Endometrial microvascular endothelial cells (primary cell): Measurements from ENCODE around the gene NCOA6. TPM values are rescaled to one million over a fixed set of nuclear protein-coding genes. Genes with fewer than 3 reads are reported as not detected.
"Not testable (repeated sequence)": the region's sequence is repeated elsewhere in the genome, so short reads cannot be mapped to it uniquely, and the experiment has no call there.

ENCODE experiments used
- in situ Hi-C: cut with HindIII; loops from 2 replicates; pipeline ENCODE4 v1.10.0; 2017; ENCODE audit warnings: low sequenced_read_pairs, low pct_unique_long_range_greater_than_20kb; ENCODE audit errors: inconsistent ontology term
- total RNA-seq: library from RNA; depleted of rRNA; stranded (reverse); fragments of >200 nt; gene quantifications from one replicate; pipeline ENCODE4 v1.2.3, GENCODE V29; 2015; ENCODE audit errors: inconsistent ontology term

NCOA6 gene
- total RNA-seq, 1 donor from 2014 or later = 12.4 TPM

DNA sequence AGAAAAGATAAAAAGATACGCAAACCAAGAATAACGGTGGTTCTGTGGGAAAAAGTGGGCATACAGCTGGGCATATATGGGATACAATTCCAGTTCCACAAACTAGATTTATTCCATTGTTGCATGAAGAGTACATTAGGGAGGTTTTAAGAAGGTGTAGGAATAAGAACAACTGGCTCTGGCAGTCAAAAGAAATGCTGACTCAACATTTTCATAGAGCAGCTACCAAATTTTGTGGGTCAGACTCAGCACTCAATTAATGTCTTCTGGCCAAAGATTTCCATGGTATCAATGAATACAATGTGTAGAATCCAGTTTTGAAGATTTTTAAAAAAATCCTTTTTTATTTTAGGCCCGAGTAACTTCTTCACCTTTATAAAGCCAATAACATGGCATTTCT is 81.1 kb downstream of the NCOA6 start:
- in situ Hi-C loops = no loop called here

DNA sequence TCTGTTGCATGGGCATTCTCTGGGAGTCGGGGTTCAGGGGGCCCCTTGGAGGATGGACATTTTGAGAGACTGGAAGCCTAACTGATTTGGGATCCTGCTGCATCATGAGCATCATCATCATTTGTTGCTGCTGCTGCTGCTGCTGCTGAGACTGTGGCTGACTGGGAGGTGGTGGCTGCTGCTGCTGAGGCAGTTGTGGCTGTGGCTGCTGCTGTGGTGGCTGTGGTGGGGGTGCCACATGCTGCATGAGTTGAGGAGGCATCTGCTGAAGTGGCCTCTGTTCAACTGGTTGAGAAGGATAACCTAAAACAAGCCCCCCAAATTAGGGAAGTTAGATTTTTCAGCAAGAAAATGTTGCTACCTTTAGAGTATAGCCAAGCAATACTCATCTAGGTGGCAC is 82.4 kb downstream of the NCOA6 start:
- in situ Hi-C loops = no loop called here

DNA sequence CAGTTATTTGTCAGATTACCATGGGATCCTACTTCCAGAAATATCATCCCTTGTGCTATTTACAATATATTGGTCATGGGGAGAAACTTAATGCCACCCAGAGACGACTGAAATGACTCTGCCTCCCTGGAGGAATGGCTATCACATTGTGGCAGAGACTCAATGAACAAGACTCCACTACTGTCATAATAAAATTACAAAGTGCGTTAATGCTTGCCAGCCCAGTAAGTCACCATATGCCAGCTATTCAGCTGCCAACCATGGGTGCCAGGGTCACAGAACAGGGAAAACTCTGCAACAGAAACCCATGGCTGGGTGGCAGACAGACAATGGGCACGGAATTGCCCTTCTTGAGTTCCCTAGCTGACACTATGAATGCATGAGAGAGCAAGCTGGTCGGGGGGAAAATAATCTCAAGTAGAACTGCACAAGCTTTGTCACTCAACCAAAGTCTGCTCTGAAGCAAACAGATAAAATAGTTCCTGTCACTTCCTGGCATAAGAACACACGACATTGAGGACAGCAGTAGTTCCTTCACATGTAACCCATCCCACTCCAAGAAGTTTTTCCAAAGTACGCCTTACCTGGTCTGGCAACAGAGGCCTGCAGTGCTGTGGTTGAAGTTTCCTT is 89.2 kb downstream of the NCOA6 start:
- in situ Hi-C loops = no loop called here

DNA sequence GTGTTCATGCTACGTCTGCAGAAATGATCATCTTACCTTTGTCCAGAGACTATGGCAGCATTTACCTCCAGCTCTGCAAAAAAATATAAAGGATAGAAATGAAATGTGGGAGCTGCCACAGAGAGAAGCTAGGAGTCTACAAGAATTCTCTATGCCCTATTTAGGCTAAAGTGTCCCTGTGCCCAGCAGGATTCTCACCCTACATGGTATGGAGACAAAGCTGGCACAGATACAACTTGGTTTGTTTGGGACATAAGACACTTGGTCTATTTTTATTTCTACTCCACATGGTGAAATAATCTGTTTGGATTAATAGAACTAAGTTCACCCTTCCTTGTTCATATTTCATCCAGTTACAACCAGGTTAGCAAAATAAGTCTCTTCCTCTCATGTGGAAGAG is 92.9 kb downstream of the NCOA6 start:
- in situ Hi-C loops = no loop called here

DNA sequence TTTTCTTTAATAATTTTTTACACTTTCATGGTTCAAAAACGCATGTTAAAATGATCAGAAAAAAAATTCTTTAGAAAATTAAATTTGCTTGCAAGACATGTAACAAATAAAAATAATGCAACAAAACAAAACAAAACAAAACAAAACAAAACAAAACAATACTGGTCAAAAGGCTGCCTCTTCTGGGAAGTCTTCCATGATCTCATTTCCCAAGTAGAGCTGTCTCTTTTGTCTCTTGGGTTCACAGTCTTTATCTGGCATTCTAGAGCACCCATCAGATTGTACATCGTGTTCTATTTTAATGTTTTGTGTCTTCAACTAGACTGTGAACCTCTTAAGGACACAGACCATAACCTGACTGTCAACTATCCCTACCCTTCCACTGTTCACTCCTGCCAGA is 96.0 kb downstream of the NCOA6 start:
- in situ Hi-C loops = no loop called here

DNA sequence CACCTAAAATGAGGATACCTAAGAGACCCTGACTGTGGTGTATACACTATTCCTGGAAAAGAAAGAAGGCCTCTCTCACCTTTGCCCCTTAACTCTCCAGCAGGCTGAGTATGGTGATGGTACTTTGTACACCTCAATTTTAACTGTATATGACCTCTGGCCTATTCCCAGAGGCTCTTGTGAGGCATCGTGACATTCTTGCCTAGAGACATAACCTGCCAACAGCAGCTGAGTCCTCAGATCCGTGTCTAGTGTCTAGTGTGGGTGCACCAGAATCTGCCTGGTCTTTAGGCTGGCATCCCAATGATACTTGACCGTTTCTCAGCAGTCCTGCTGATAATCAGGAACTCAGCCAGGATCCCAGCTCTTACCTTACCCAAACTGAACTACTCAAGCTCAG is 101.3 kb downstream of the NCOA6 start:
- in situ Hi-C loops = no loop called here

DNA sequence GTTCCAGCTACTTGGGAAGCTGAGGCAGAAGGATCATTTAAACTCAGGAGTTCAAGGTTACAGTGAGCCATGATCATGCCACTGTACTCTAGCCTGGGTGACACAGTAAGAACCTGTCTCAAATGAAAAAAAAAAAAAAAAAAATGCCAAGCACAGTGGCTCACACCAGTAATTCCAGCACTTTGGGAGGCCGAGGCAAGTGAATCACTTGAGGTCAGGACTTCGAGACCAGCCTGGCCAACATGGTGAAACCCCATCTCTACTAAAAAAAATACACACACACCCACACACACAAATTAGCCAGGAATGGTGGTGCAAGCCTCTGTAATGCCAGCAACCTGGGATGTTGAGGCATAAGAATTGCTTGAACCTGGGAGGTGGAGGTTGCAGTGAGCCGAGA is 102.9 kb downstream of the NCOA6 start:
- in situ Hi-C loops = not testable (repeated sequence)

DNA sequence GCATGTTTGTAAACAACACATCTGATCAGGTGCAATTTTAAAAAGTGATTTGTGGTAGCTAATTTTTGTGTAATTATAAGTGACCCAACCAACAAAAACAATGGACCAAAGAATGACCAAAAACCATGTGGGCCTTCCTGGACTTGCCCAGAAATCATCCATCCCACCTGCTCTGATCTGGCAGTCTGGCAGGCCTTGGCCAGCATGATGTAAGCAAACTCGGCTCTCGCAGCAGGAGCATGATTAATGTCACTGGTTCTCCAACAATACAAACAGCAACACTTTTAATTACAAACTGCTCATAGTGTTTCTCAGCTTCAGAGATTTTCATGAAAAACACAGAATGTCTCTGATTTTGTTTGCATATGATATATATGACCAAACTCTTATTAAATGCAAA is 105.2 kb downstream of the NCOA6 start:
- in situ Hi-C loops = no loop called here

DNA sequence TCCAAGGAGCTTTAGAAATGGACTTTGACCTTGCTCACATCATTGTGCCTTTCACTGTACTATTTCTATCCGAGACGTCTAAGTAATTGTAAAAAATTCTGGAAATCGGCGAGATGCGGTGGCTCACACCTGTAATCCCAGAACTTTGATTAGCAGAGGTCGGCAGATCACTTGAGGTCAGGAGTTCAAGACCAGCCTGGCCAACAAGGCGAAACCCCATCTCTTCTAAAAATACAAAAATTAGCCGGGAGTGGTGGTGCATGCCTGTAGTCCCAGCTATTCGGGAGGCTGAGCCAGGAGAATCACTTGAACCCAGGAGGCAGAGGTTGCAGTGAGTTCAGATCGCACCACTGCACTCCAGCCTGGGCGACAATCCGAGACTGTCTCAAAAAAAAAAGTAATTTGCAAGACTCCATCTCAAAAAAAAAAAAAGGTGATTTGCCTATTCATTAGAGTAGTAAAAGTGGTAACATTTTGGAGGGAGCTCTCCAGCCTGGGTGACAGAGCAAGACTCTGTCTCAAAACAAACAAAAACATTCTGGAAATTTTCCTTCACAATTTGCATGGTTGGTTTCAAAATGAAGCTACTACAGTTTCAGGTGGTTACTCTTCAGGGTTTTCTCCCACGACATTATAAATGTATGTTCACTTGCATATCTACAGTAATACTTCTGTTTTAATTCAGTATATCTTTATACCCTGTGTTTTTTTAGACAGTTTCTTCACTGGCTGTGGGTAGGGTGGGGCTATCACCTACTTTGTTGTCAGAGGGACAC is 106.0 kb downstream of the NCOA6 start:
- in situ Hi-C loops = not testable (repeated sequence)

DNA sequence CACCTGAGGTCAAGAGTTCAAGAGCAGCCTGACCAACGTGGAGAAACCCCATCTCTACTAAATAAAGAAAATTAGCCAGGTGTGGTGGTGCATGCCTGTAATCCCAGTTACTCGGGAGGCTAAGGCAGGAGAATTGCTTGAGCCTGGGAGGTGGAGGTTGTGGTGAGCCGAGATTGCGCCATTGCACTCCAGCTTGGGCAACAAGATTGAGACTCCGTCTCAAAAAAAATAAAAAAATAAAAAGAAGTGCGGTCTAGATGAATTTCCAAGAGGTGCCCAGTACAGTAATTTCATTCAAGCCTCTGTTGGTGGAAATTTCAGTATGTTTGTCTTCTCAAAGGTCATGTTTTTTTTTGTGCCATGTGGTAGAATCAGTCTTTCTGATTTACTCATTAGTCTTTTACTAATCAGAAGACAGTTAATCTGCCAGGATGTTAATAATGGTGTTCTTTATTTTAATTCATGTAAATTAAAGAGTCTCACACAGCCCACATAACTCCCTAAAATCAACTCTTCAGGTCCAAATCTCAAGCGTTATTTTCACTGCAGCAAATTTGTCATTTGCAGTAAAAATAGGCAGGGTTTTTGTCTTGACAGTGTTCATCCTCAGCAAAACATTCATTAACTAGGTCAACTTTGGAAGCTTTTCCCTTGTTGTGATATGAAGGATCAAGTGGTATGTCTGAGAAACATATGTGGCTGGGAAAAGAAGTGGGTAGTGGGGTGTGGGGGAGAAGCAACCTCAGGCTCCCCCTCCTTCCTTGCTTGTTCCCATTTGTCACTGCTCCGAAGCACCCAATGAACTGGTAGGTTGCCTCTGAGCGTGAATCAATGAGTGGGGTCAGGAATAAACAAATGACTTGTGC is 108.0 kb downstream of the NCOA6 start:
- in situ Hi-C loops = no loop called here

DNA sequence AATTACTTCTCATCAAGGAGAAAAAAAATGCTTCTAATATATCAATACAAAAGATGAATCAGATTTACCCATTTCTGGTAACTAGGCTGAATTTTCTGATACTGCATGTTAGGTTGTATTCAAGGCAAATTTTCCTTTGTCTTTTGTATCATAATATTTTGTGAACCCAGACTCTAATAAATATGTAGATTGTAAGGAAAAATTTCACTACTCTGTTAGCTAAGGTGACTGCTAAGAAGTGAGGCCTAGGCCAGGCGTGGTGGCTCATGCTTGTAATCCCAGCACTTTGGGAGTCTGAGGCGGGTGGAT is 108.6 kb downstream of the NCOA6 start:
- in situ Hi-C loops = no loop called here

DNA sequence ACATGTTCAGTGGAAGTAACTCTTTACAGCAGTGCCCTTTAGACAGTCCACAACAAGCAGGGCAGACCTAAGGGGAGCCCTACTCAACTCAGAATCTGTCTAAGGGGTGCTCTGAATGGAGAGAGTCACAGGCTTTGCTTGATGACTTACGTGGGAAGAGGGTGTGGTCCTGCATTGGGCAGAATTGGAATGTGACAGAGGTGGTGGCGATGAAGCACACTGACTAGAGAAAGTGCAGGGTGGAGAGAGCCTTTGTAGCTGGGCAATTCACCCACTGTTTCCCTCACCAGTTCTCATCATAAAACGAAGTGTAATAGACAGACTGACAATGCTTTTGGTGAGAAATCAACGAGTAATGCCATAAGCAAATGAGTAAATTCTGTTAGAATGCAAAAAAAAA is 110.1 kb downstream of the NCOA6 start:
- in situ Hi-C loops = no loop called here

DNA sequence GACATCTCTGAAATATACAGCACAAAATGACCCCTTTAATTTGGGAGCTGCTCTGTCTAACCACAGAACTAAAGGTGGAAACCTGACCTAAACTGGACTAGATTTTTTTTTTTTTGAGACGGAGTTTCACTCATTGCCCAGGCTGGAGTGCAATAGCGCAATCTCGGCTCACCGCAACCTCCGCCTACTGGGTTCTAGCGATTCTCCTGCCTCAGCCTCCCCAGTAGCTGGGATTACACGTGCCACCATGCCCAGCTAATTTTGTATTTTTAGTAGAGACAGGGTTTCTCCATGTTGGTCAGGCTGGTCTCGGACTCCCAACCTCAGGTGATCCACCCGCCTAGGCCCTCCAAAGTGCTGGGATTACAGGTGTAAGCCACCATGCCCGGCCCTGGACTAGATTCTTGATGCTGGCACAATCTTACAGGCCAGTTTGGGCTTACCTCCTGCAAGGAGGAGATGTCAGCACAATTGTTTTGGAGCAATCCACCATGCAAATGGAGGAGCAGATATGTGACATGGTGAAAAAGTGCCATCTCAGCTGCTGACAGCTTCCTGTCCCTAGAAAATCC is 111.4 kb downstream of the NCOA6 start:
- in situ Hi-C loops = loop anchor here (5.0 kb wide), 1 partner anchor 177 kb away; no protein-coding TSS in a partner anchor

DNA sequence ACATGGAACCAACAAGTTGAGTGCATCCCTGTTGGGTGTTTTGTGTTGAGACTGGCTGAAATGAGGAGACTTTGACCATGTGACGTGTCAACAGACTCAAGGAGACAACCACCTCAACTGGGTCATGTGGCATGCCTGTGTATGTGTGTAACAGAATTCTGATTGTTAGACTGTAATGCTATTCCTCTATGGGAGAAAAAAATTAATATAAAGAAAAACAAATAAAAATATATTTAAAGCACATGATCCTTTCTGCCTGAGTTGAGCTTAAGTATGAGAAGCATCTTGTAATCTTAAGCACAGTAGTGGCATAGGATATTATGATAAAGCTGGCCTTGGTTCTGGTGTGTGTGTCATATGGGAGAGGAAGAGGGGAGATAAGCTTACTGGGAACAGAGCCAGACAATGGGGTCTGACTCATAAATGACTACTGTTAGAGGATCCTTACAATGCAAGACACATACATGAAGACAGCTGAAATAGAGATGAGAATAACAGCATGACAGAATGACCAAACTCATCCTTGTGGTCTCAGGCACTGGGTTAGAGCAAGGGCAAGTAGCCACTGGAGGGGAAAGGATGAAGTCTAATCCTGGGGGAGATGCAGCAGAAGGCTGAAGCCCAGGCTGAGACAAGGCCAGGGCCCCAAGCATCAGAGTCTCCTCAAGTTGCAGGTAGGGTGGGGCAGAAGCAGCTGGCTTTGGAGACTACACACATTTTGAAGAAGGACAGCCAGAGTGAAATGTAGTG is 112.1 kb downstream of the NCOA6 start:
- in situ Hi-C loops = loop anchor here (5.0 kb wide), 1 partner anchor 176 kb away; no protein-coding TSS in a partner anchor

DNA sequence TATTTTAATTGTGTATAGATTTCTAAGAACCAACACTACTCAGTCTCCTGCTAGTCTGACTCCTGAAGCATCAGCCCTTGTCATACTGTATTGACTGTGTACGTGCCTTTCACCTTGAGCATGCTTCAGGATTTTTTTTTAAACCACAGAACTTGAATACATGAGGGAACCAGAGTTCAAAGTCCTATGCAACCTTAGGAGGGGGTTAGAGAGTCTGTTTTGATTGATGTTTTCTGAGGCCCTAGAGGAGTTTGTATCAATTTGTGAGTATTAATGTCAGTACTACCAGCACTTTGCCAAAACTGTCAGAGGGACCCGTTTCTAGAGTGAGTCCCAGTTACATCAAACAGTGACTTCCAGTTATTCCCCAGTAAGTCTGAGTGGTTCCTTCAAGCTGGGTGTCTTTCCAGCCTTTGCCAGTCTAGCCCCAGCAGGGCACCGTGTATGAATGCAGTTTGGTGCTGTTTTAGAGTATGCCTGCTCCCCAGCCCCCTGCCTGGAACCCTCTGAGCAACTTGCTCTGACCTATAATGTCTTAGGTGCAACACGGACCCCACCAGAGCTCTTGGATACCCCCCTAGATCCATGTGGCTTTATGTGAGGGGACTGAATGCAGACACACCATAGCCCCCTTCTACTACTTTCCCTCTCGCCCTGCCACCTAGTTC is 112.8 kb downstream of the NCOA6 start:
- in situ Hi-C loops = loop anchor here (5.0 kb wide), 1 partner anchor 175 kb away; no protein-coding TSS in a partner anchor

DNA sequence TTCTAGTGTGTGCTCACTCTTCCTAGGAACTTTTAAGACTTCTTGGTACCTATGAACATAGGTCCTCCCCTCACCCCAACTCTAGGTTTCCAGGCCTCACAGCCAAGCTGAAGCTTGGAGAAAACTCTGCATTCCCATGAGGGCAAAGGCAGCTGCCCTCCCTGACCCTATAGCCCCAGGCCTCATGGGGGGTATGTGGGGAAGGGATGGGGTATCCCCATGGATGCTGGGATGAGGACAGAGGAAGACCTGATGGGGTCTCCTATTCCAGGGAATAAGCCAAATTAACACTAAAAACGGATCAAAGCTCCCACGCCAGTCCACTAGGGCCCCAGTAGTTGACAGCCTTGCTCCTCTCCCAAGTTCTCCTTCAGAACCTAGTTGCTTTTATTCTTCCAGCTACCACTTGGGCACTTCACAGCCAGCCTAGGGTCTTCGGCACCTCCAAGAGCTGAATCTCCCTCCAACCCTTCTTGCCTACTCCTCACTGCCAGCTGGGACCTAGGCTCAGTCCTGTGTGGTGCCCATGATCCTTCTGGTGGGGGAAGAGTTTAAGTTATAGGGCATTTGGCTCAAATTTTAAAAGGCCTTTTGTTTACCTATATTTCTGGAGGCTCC is 113.5 kb downstream of the NCOA6 start:
- in situ Hi-C loops = loop anchor here (5.0 kb wide), 1 partner anchor 175 kb away; no protein-coding TSS in a partner anchor

DNA sequence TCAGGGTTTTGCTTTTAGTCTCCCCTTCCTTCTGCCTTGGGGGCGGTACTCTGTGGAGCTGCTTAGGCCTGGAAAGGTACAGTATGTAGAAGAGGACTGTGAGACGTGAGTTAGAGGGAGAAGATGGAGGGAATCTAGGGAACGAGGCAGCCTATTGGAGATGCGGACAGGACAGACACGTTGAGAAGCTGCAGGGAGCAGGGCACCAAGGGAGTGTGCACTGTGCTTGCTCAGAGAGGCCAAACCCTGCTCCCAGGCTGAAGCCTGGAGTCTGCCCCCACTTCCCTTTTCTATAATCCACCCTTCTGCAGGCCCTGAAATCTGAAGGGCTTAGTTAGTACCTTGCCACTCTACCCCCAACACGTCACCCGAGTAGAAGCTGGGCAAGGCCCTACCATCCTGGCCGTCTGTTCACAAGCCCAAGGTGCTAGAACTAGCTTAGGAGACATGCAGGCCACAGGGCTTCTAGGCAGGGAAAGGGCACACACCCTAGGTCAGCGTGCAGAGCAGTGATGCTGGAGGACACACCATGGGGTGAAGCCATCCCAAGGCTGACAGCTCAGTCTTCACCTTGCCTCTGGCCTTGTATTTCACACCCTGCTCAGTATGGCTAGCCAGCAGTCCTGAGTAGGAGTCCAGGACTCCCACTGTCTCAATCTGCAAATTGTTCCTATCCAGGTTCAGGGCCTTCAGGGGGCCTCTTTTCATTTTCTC is 114.4 kb downstream of the NCOA6 start:
- in situ Hi-C loops = loop anchor here (5.0 kb wide), 1 partner anchor 174 kb away; no protein-coding TSS in a partner anchor
